Stimulated activated CD4-positive, alpha-beta T cell treated with anti-CD3 and anti-CD28 coated beads, Interleukin-2, amount 100 ng/mL, for 4 hours (primary cell): ENCODE results near the gene ACTR8.
"Not testable (repeated sequence)": the region's sequence is repeated elsewhere in the genome, so short reads cannot be mapped to it uniquely, and the experiment has no call there.

ENCODE experiments used
- DNase-seq: peaks from one replicate; pipeline ENCODE4 v3.0.0-alpha.2; 2020; ENCODE audit warnings: low read depth

ACTR8 gene, protein sequence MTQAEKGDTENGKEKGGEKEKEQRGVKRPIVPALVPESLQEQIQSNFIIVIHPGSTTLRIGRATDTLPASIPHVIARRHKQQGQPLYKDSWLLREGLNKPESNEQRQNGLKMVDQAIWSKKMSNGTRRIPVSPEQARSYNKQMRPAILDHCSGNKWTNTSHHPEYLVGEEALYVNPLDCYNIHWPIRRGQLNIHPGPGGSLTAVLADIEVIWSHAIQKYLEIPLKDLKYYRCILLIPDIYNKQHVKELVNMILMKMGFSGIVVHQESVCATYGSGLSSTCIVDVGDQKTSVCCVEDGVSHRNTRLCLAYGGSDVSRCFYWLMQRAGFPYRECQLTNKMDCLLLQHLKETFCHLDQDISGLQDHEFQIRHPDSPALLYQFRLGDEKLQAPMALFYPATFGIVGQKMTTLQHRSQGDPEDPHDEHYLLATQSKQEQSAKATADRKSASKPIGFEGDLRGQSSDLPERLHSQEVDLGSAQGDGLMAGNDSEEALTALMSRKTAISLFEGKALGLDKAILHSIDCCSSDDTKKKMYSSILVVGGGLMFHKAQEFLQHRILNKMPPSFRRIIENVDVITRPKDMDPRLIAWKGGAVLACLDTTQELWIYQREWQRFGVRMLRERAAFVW

DNA sequence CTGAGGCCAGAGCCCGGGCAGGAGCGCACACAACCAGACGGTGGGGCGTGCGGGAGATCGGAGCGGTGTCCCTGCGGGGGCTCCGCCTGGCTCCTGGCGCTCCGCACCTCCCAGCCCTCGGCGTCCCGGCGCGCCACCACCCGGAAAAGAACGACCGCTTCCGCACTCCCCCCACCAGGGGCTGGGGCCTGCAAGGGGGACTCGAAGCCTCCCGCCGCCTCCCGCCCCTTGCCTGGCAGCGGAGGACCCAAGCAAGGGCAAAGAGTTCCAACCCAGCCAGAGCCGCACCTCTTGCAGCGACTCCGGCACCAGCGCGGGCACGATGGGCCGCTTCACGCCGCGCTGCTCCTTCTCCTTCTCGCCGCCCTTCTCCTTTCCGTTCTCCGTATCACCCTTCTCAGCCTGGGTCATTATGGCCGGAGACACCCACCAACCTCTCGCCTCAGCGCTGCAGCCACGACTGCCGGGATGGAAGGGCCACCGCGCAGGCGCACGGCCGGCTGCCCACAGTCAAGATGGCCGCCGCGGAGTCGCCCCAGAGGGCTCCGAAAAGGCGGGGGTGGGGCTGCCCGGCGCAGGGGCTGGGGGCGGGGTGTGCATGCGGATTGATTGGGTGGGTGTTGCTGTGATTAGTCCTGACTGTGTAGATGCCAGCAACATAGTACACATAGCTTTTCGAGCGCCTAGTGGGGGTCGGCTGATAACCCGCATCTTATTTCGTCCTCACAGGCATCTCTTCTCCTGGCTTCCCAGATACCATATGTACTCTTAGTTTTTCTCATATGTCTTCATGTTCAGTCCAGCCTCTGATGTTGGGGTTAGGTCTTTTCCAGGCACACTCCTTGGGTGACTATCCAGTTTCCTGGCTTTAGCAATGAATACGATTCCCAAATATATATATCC is at the start of gene ACTR8:
Gene ACTR8 (minus strand): TSS at position 462 of the 903 bp plus-strand sequence. CDS start 51 bp downstream, at position 411.
- DNase-seq, result peak; percentile 82

DNA sequence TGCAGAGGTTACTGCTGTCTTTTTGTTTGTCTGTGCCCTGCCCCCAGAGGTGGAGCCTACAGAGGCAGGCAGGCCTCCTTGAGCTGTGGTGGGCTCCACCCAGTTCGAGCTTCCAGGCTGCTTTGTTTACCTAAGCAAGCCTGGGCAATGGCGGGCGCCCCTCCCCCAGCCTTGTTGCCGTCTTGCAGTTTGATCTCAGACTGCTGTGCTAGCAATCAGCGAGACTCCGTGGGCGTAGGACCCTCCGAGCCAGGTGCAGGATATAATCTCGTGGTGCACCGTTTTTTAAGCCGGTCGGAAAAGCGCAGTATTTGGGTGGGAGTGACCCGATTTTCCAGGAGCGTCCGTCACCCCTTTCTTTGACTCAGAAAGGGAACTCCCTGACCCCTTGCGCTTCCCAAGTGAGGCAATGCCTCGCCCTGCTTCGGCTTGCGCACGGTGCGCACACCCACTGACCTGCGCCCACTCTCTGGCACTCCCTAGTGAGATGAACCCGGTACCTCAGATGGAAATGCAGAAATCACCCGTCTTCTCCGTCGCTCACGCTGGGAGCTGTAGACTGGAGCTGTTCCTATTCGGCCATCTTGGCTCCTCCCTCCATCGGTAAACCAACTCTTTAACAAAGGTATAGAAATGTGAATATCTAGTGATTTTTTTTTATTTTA is 45.4 kb upstream of the ACTR8 start:
- DNase-seq, result not testable (repeated sequence)

DNA sequence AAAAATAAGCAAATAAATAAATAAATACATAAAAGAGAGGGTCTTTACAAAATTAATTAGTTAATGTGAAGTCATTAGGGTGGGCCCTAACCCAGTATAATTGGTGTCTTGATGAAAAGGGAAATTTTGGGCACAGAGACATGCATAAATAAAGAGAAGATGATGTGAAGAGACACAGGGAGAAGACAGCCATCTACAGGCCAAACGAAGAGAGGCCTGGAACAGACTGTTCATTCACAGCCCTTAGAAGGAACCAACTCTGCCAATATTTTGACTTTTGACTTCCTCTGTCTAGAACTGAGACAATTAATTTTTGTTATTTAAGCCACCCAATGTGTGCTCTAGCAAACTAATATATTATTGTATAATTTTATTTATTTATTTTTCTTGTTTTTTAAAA is 39.3 kb upstream of the ACTR8 start:
- no peak for DNase-seq

DNA sequence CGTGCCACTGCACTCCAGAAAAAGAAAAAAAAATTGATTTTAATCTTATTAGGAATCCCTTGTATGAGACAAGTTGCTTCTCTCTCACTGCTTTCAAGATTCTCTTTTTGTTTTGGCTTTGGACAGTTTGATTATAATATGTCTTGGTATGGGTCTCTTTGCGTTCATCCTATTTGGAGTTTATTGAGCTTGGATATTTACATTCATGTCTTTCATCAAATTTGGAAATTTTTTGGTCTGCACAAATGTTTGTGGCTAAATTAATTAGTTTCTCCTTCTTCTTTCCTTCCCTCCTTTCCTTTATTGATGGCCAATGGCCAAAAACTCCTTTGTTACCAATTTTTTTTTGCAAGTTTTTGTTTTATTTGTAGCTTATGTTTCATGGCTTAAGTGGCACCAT is 37.8 kb upstream of the ACTR8 start:
- DNase-seq, result no peak

DNA sequence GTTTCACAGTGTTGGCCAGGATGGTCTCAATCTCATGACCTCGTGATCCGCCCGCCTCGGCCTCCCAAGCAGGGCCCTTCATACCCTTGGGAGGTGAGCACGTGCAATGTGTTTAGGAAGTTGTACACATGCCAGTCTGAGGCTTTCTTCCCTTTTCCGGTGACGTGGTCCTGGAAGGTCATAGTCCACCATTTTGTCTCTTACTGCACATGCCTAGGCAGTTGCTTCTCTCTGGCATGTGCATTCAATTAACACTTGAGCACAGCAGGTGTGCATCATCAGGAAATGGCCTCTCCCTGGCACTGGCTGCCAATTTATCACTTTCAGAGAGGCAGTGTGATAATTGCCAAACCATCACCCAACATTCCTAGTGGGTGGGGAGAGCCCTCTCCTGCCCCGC is 31.4 kb upstream of the ACTR8 start:
- no peak for DNase-seq

DNA sequence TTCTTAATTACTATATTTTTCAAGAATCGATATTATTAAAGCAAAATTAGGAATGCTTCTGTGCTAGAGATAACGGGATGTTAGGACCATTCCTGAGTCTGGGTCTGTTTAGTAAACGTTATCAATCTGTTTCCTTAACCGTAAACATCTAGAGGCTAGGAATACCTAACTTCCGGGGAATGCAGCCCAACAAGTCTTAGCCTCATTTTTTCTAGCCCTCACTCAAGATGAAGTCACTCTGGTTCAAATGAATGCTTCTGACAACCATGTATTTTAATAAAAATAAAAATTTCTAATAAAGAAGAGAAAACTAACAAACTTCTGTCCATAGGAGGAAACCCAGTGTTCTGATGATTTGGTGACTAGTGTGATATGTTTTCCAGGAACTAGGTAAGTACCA is 20.8 kb upstream of the ACTR8 start:
- DNase-seq, result no peak

DNA sequence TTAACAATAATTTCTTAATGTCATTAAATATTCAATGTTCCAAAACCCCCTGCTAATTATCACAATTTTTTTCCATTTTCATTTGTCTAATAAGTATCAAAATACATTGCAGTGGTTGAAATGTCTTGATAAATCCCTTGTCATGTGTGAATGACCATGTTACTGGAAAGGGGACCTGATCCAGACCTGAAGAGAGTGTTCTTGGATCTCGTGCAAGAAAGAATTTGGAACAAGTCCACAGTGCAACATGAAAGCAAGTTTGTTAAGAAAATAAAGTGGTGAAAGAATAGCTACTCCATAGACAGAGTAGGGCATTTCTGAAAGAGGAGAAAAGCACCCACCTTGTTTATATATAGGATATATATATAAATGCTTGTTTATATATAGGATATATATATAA is 20.1 kb upstream of the ACTR8 start:
- DNase-seq, result no peak

DNA sequence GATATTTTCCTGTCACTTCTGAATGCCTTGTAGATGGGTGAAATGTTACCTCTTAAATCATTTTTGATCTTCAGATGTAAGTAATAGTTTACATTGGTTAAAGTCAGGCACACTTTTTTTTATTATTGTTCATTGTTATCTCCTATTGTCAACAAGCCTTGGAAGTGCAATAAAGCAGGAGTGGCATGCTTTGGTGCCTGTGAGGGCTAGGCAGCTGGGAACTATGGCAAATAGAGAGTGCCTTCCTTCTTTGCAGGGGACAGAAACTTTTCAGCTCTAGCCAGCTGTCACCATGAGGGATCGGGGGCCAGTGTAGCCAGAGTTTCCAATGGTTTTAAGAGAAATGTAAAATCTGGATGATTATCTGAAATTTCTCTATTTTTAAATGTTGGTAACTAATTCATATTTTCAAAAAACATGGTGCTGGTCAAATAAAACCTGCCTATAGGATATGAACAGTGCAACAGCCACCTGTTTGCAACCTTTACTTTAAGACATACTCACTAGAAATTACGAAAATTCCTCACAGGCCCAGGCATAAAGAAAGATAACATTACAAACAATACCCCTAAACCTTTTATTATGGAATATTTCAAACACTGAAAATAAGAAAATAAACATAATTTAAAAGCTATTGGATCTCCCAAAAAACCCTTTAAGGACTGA is 18.8 kb upstream of the ACTR8 start:
- DNase-seq, result no peak

DNA sequence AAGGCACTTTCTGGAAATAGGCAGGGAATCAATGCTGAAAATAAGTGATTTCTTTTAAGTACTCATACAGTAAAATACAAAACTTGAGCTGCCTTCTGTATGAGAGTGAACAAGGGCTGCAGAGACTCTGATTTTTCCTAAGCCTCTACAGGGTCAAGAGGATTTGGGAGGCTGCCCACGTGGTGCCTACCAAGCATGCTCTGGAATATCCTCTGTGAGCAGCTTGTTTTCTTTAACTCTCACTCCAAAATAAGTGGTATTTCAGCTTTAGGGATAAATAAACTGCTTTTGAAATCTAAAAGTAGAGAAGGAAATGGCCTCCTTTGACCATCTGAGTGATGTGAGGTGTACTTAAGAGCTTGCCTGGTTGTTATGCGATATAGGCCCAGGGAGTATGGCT is 17.8 kb upstream of the ACTR8 start:
- DNase-seq, result no peak

DNA sequence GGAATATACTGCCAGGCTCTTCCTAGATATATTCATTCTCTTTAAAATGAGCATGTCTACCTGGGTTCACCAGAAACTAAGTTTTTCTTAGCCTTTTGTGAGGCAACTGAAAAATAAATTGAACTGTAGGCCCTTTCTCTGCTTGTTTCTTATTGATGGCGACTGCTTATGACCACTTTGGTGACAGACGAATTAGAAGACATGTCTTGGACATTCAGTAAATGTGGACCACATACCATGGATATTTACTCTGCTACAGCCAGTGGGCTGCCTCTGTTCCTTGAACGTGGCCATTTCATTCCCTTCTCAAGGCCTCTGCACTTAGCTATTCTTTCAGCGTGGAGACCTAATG is 10.3 kb upstream of the ACTR8 start:
- DNase-seq, result no peak

DNA sequence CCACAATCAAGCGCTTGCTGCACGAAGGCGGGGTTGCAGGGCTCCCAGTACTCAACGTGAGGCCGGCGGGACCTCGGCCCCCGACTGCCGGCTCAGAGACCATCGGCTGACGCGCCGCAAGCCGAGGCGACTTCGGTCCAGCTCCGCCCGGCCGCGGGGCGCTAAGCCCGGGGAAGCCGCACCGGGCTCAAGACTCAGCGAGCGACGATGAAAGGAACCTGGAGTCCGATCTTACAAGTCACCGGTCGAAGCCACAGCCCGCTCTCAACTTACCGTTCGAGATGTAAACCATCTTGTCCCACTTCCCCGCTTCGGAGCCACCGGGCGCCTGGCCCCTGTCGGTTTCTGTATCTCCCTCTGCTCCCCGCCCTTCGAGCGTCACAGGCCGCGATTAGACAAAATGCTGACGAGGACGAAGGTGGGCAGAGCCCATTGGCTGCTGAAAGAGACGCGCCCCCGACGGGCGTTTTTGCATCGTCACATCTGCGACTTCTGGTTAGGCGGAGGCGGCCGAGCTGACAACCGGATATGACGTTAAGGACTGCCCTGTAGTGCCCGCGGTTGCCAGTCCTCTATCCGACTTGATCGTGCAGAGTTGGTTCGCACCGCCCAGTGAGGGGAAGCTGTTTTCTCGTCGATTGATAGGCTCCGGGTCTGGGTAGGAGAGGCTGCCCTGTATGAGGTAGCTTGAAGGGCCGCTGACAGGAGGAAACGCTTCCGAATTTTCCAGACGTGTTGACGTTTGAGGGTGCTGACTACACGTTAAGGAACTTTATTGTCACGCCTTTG is 9.7 kb upstream of the ACTR8 start, which contains the start of gene SELENOK:
Gene SELENOK (minus strand): TSS at position 363 of the 789 bp plus-strand sequence.
- DNase-seq, result peak; percentile 96

DNA sequence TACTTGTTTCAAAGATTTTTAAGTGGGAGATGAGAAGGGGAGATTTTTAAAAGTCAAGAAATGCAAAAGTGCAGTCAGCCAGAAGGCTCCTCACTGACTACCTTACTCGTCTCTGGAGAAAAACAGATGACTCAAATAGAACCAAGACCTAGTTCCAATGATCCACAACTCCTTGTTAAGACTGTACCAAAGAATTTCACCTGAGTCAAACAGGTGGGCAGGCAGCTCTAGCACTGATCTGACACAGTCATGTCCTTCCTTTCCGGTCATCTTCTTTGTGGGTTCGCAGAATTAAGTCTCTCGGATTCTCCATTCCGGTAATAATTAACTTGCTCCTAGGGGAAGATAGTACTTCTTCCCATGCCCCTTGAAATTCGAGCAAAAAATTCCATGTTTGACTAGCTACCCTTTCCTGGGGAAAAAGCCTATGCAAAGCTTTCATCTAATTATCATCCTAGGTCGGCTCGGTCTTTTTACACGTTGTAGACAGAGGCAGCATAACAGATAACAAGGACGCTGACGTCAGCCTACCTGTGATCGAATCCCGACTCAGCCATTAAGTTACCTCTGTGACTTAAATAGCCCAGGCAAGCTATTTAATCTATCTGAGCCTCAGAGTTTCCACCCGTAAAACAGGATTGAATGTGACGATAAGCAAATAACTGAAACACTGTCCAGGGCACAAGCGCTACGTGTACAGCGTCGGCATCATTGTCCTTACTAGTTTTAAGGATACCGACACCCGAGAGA is 8.9 kb upstream of the ACTR8 start:
- DNase-seq, result peak; percentile 41

DNA sequence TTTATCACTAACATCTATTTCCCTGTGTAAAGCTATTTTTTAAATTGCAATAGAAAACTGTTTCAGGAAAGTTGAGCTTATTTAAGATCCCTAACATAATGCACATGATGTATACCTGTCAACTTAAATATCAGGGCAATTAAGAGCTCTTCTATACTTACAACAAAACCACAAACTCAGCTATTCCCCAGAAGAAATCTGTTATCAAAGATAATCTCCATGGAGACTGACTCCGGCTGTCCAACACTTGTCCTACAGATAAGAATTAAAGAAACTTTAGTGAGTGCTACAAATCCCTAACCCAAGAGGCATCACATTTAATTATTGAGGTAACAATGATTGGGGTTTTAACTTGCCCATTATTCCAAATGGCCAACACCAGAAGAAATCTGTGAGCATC is 6.3 kb upstream of the ACTR8 start:
- DNase-seq, result no peak

DNA sequence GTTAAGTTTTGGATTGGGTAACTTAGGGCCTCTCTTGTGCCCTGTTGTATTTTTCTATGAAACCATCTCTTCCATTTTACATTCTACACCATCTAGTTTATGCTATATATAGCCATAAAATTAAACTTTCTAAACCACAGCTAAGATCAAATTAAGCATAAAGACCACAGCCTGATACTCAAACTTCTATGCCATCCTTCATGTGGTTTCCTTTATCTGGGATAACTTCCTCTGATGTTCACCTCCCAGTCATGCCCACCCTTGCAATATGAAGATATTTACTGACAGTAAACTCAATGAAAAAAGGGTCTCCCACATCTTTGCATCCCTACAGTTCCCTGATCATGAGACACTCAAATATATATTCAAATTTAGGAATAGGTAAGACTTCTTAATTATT is 5.5 kb upstream of the ACTR8 start:
- DNase-seq, result no peak

DNA sequence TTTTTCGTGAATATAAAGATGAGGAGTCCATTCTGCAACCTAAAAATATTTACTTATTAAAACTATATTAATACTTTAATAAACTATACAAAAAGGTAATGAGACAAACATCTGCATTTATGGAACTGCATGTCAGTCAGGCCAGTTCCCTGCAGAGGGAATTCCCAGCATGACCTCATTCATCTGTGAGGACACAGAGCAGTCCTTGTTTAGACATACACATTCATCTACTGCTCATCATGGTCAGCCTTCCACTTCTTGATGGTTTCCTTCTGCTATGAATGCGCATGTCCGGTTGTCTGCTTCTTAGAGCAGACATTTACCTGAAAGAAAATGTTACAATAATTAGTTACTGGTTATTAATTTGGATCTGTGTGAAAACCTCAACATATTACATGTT is 3.3 kb upstream of the ACTR8 start:
- DNase-seq, result no peak

DNA sequence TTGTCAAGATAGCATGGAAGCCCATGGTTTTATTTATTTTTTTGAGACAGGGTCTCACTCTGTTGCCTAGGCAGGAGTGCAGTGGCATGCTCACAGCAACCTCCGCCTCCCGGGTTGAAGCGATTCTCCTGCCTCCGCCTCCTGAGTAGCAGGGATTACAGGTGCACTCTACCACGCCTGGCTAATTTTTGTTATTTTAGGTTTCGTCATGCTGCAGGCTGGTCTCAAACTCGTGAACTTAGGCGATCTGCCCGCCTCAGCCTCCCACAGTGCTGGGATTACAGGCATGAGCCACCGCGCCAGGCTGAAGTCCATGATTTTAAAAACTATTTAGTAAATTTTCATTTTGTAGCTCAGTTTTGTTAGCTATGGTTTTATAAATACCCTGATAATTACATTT is 2.7 kb upstream of the ACTR8 start:
- DNase-seq, result no peak

DNA sequence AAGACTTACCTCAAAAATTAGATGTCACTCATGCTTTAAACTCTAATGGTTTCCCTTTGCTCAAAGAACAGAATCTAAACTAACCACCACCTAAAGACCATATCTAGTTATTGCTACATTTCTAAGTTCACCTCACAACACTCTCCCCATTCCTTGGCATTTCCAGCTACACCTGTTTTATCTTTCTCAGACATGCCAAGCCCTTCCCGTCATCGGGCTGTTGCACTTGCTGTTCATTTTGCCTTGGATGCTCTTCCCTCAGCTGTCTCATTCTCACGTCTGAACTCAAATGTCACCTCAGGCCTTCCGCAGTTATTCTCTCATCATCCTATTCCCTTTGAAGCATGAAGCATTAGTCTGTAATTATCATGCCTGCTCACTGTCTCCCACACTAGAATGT is 1.1 kb upstream of the ACTR8 start:
- no peak for DNase-seq

DNA sequence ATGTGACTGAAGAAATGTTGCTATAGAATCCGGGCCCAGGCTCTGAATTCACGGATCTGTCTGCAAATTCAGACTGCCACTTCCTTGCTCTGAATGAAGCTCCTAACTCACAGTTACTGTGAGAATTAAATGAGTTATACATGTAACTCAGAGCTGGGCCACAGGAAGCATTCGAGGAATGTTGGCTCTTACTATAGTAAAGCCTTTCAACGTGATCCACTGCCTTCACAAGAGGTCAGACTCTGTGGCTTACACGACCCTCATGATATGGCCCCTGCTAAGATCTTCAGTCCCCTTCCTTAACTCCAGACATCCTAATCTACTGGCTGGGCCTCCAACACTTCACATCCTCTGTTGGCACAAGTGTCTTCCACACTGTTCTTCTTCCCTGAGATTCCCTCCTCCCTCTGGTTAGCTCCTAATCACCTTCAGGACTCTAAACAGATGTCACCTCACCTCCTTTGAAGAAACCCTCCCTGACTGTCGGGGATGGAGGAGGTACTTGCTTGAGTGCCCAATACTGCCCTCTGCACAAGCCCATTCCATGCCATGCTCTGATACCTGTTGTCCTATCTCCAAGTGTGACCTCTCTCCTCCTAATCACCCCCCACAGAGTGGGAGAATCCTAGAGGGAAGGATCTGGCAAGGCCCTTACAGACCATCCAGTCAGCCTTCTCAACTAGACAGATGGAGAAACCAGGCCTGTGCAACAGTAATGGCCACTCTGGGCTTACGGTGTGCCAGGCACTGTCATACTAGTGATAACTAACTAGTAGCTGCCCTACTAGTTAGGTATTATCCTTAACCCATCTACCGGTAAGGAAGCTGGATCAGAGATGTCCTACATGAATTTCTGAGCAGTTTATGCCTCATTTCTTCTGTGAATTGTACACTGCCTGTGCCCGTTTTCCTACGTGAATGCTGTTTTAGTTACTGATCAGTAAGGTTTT is 1.3 kb downstream of the ACTR8 start:
- DNase-seq, result no peak
